HG03354 (cell line): ENCODE data around the gene RCN1.

ENCODE experiments used
- ATAC-seq: cut with Tn5 transposase; IDR thresholded peaks from one replicate; pipeline ENCODE4 v1.9.1; 2021; ENCODE audit warnings: mild to moderate bottlenecking; ENCODE audit not compliant: unreplicated experiment, poor library complexity, severe bottlenecking

Gene RCN1

DNA sequence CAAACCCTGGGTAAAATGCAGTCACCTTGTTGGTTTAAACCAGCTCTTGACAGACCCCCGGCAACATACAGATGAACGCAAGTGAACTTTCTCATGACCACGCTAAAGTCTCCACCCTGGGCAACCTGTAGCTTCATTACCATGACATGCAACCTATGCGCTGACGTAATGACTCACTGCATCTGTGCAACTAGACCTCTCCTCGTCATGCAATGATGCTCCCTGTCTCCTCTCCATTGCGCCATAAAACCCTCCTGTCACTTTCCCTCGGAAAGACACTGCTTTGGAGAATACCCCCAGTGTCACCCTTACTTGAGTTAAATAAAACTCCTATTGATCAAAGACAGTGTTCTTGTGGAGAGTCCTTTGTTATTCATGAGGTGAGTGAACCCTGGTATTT, 52.5 kb downstream of the RCN1 start:
- no peak for ATAC-seq

GRCh38 chr11:32145282-32145681, 54.4 kb downstream of the RCN1 start:
- no peak for ATAC-seq

- no peak for ATAC-seq
Observed at GRCh38 chr11:32148895-32149294, 58.0 kb downstream of the RCN1 start.

GRCh38 chr11:32149748-32150147, 58.9 kb downstream of the RCN1 start:
- ATAC-seq = no peak

DNA sequence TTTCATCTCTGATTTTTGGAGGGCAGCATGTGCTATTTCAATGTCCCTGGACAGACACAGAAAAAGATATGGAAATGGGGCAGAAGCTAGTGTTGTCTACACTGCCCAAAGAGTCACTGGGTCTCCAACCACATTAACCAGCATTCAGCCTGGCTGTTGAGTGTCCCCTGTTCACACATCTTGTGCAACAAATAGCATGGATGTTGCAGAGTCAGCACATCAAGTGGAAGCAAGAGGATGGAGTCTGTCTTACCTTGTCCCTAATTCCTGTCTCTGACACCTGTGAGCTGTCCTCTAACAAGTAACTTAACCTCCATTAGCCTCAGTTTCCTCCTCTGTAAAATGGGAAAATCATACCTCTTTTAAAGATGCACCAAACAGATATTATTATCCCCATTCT, 60.2 kb downstream of the RCN1 start:
- no peak for ATAC-seq

- no peak for ATAC-seq
Observed at GRCh38 chr11:32152216-32152615, 61.3 kb downstream of the RCN1 start.

DNA sequence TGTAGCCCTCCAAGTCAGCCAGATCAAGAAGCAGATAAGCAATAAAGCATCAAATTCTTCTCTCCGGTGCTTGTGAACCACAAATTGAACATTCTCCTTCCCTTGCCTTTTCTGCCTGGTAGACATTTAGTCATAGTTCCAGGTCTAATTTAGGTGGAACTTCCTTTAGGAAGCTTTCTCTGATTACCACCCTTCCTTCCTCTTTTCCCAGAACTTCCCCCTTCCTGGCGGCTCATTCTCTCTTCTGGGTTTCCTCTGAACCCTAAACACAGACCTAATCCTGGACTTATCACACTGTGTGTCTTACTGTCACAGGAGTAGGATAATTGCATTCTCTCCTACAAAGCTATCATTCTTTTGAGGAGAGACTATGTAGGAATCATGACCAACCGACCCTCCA, 61.9 kb downstream of the RCN1 start:
- no peak for ATAC-seq

GRCh38 chr11:32153747-32154146, 62.9 kb downstream of the RCN1 start:
- ATAC-seq = no peak

- ATAC-seq = no peak
Observed at GRCh38 chr11:32154275-32154674, 63.4 kb downstream of the RCN1 start.
